Endothelial cell of umbilical vein (primary cell): ENCODE measurements around the gene DNHD1. TPM values are rescaled to one million over a fixed set of nuclear protein-coding genes. Genes with fewer than 3 reads are reported as not detected.
A peak's percentile ranks its signal among the peaks of the same experiment; 100 is the strongest.

ENCODE experiments used
- BruUV-seq: library from RNA; stranded (reverse); fragments of 400-500 nt; replicated peaks from 2 replicates; lab custom pipeline; 2021; lab: Mats Ljungman, UMichigan
- CTCF ChIA-PET: fragments of 300-600, 350-600 bp; sonication (Branson Sonifier 250); formaldehyde crosslinking; loops from one replicate; lab custom pipeline; 2021; ENCODE audit warnings: antibody characterized with exemption, inconsistent platforms; lab: Charles Lee
- POLR2A ChIA-PET: fragments of 300-600, 350-600 bp; sonication (Branson Sonifier 250); formaldehyde crosslinking; loops from one replicate; lab custom pipeline; 2021; ENCODE audit warnings: antibody characterized with exemption, inconsistent platforms; lab: Charles Lee
- DNase-seq: peaks from one replicate; pipeline ENCODE4 v3.0.0-alpha.2; 2011; ENCODE audit warnings: low read depth, low spot score
- FAIRE-seq: peaks from 2 replicates; lab custom pipeline; 2011; peaks lifted over from hg19 to GRCh38; lab: Jason Lieb, UNC
- H2AFZ ChIP-seq: 2 replicates; pipeline ENCODE4 v1.6.0; 2012; ENCODE audit warnings: low read depth, low read length, control low read depth, inconsistent platforms
- H3K27ac ChIP-seq: 2 replicates; pipeline ENCODE4 v1.5.1; 2011; ENCODE audit warnings: low read depth, mild to moderate bottlenecking, control low read depth, low read length, moderate library complexity; ENCODE audit not compliant: insufficient read depth
- H3K27me3 ChIP-seq, 2 experiments: 2 replicates each; pipeline versions ENCODE4 v1.6.0 to v1.6.1; 2011; ENCODE audit warnings: low read length in 2 of 2, mixed read lengths in 1 of 2; ENCODE audit not compliant: control insufficient read depth in 2 of 2, insufficient read depth in 2 of 2
- H3K36me3 ChIP-seq, 2 experiments: 2 replicates in 1 of 2; 3 replicates in 1 of 2; pipeline ENCODE4 v1.5.1; 2011; ENCODE audit warnings: low read length in 2 of 2, mild to moderate bottlenecking in 1 of 2, moderate library complexity in 1 of 2; ENCODE audit not compliant: control insufficient read depth in 2 of 2, insufficient read depth in 2 of 2; ENCODE audit errors: extremely low read depth in 1 of 2
- H3K4me1 ChIP-seq: 3 replicates; pipeline ENCODE4 v1.5.1; 2011; ENCODE audit warnings: mild to moderate bottlenecking, low read length; ENCODE audit not compliant: control insufficient read depth, insufficient read depth; ENCODE audit errors: extremely low read depth
- H3K4me2 ChIP-seq: 2 replicates; pipeline ENCODE4 v1.6.1; 2011; ENCODE audit warnings: low read length, control low read depth, mixed read lengths; ENCODE audit not compliant: insufficient read depth
- H3K4me3 ChIP-seq, 3 experiments: fragments of 200-600 bp in 1 of 3; sonication (generic), shearing (Covaris generic) in 1 of 3; replicated peaks in 1 of 3; 2 replicates each; pipeline ENCODE4 v1.5.1; 2011 to 2016; ENCODE audit warnings: control low read depth in 3 of 3, low read length in 3 of 3, mild to moderate bottlenecking in 2 of 3, inconsistent platforms in 1 of 3, low read depth in 1 of 3, moderate library complexity in 1 of 3; ENCODE audit not compliant: insufficient read depth in 1 of 3
- H3K79me2 ChIP-seq: 2 replicates; pipeline ENCODE4 v1.6.0; 2012; ENCODE audit warnings: low read length, inconsistent platforms; ENCODE audit not compliant: control insufficient read depth, insufficient read depth
- H3K9ac ChIP-seq: replicated peaks from 2 replicates; pipeline ENCODE3; 2011; ENCODE audit warnings: low read length, control low read depth; ENCODE audit not compliant: insufficient read depth; ENCODE audit errors: extremely low read depth
- H3K9me1 ChIP-seq: replicated peaks from 3 replicates; pipeline ENCODE4 v1.6.0; 2011; ENCODE audit warnings: mild to moderate bottlenecking, low read length; ENCODE audit not compliant: control insufficient read depth, insufficient read depth; ENCODE audit errors: extremely low read depth
- H3K9me3 ChIP-seq: replicated peaks from 2 replicates; pipeline ENCODE4 v1.5.1; 2012; ENCODE audit warnings: low read length, inconsistent platforms; ENCODE audit not compliant: control insufficient read depth, insufficient read depth
- H4K20me1 ChIP-seq: replicated peaks from 2 replicates; pipeline ENCODE3; 2011; ENCODE audit warnings: mild to moderate bottlenecking, low read length; ENCODE audit not compliant: control insufficient read depth, insufficient read depth; ENCODE audit errors: extremely low read depth
- CTCF ChIP-seq, 2 donors: IDR thresholded peaks; 1 replicate in 1 of 2; 2 replicates in 1 of 2; pipeline ENCODE4 v1.5.1; 2011; ENCODE audit warnings: low read length in 2 of 2, mild to moderate bottlenecking in 2 of 2, moderate library complexity in 2 of 2, control low read depth in 1 of 2, inconsistent platforms in 1 of 2, low read depth in 1 of 2; ENCODE audit not compliant: insufficient read depth in 1 of 2; ENCODE audit errors: extremely low read depth in 1 of 2
- EZH2 ChIP-seq: IDR thresholded peaks from 2 replicates; pipeline ENCODE4 v1.6.1; 2012; ENCODE audit warnings: borderline replicate concordance, low read depth, mild to moderate bottlenecking, moderate library complexity, low read length, inconsistent platforms; ENCODE audit not compliant: severe bottlenecking
- FOS ChIP-seq: IDR thresholded peaks from 2 replicates; pipeline ENCODE4 v1.6.1; 2011; ENCODE audit warnings: mild to moderate bottlenecking, low read length, moderate library complexity, borderline replicate concordance; ENCODE audit not compliant: insufficient read depth
- GATA2 ChIP-seq: IDR thresholded peaks from 2 replicates; pipeline ENCODE4 v1.7.0; 2011; ENCODE audit warnings: low read depth, mild to moderate bottlenecking, moderate library complexity, mixed read lengths, low read length; ENCODE audit not compliant: insufficient read length, insufficient read depth
- JUN ChIP-seq: IDR thresholded peaks from 2 replicates; pipeline ENCODE4 v1.6.1; 2011; ENCODE audit warnings: borderline replicate concordance, low read depth; ENCODE audit not compliant: insufficient read length, insufficient read depth
- MYC ChIP-seq: IDR thresholded peaks from one replicate; pipeline ENCODE4 v1.6.1; 2011; ENCODE audit warnings: mild to moderate bottlenecking, low read depth, low read length
- POLR2A ChIP-seq: IDR thresholded peaks from 2 replicates; pipeline ENCODE4 v1.6.1; 2012; ENCODE audit warnings: low read depth, mild to moderate bottlenecking, control low read depth, low read length
- POLR2AphosphoS5 ChIP-seq: IDR thresholded peaks from 2 replicates; pipeline ENCODE4 v1.6.1; 2012; ENCODE audit warnings: low read depth, mild to moderate bottlenecking, control low read depth, low read length, moderate library complexity; ENCODE audit not compliant: insufficient read depth
- dilution Hi-C: fragments of 300-500 bp; cut with MboI; formaldehyde crosslinking; loops from one replicate; pipeline ENCODE4 v1.15.0; 2019; ENCODE audit warnings: low sequenced_read_pairs; ENCODE audit not compliant: extremely low pct_ligation_motif_present
- intact Hi-C: fragments of 100-400 bp; cut with micrococcal nuclease; formaldehyde crosslinking; loops from one replicate; pipeline ENCODE4 v1.10.0; 2022
- polyA plus RNA-seq, 4 experiments: library from polyadenylated mRNA; depleted of rRNA in 3 of 4; stranded (reverse) in 3 of 4; unstranded in 1 of 4; fragments of >200 nt; gene quantifications; 2 replicates each; pipeline versions ENCODE4 v1.2.1 to v1.2.3, GENCODE V29; 2011 to 2012; ENCODE audit warnings: missing spikeins in 1 of 4
- total RNA-seq: library from RNA; stranded (reverse); gene quantifications from 2 replicates; pipeline ENCODE4 v1.2.3, GENCODE V29; 2021
- TF ChIP-seq, protein P1 (sequence below): IDR thresholded peaks from 2 replicates; pipeline ENCODE4 v1.6.1; 2011; ENCODE audit not compliant: insufficient read depth, insufficient read length

The DNHD1 gene
- total and polyA plus RNA-seq, 2 donors (not counting 3 experiments of a cell fraction or from before 2014, with no cell fraction given): 3.7 to 8.6 TPM

DNA sequence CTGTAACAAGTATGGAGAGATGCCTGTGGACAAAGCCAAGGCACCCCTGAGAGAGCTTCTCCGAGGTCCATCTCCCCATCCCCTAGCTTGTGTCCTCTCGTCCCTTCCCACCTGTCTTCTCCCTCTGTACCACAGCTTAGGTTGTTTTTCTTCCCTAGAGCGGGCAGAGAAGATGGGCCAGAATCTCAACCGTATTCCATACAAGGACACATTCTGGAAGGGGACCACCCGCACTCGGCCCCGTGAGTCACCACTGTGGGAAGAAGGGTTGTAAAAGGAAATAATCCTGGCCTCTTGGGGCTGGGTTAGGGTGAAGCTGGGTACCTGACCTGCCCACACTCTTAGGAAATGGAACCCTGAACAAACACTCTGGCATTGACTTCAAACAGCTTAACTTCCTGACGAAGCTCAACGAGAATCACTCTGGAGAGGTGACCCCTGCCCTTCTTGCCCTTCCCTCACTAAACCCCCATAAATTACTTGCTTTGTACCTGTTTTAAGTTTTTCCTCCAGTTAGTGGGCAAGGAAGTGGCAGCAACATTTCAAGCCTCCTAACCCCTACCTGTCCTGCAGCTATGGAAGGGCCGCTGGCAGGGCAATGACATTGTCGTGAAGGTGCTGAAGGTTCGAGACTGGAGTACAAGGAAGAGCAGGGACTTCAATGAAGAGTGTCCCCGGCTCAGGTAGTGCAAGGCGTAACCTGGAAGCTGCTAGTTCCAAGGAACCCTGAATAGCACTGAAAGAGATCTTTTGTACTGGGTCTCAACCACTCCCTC, 111.8 kb downstream of the DNHD1 start:
- peaks cover 29 to 31% of the 10 kb centered on the region in 2 experiments for H3K36me3 ChIP-seq
- H3K9me3 ChIP-seq: no peaks in the 10 kb centered on the region
- H2AFZ ChIP-seq: no peak overlapping the region
- TF ChIP-seq JUN (no peak), FOS (no peak), POLR2AphosphoS5 (no peak), CTCF (IDR thresholded peaks at IDR 0.05; ENCODE audit: extremely low read depth in 1 of 2, insufficient read depth in 1 of 2, low read depth in 1 of 2, low read length in 2 of 2) (no peak), POLR2A (no peak), GATA2 (no peak), MYC (no peak), EZH2 (no peak)
- TF ChIP-seq, protein P1, sequence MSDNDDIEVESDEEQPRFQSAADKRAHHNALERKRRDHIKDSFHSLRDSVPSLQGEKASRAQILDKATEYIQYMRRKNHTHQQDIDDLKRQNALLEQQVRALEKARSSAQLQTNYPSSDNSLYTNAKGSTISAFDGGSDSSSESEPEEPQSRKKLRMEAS: no peak
- H3K4me1 ChIP-seq: peaks cover 65% of the 10 kb centered on the region
- no peaks in the 10 kb centered on the region for H3K9me1 ChIP-seq
- no peak for DNase-seq
- BruUV-seq: no TSS peak
- H3K4me3 ChIP-seq: no peak overlapping the region
- H3K4me2 ChIP-seq: no peak overlapping the region
- no peaks in the 10 kb centered on the region for H4K20me1 ChIP-seq
- no peak for FAIRE-seq
- intact Hi-C loops: no loop called here
- no peak overlapping the region for H3K9ac ChIP-seq
- ChIA-PET CTCF (interaction anchor here (0.9 to 7.7 kb wide), 4 partner anchors 9 to 76 kb away, joined by 3 to 122 read pairs (median 8); partner anchors contain the start of gene MRPL17), POLR2A (no interaction called here)
- dilution Hi-C loops: no loop called here
- peaks cover 63% of the 10 kb centered on the region for H3K79me2 ChIP-seq
- H3K27ac ChIP-seq: peak overlapping the region; percentile 17
- H3K27me3 ChIP-seq: no peaks in the 10 kb centered on the region
